Left kidney (tissue), 2 donors: ENCODE measurements around the gene VAV2. TPM values are rescaled to one million over a fixed set of nuclear protein-coding genes. Genes with fewer than 3 reads are reported as not detected.
"Not testable (repeated sequence)": the region's sequence is repeated elsewhere in the genome, so short reads cannot be mapped to it uniquely, and the experiment has no call there.

Experiments
- DNase-seq: peaks from one replicate; pipeline ENCODE4 v3.0.0-alpha.2; 2013
- polyA plus RNA-seq: library from polyadenylated mRNA; unstranded; fragments of 120-200 nt; gene quantifications from one replicate; pipeline ENCODE4 v1.2.1, GENCODE V29; 2013; ENCODE audit not compliant: insufficient read length

VAV2 gene
- polyA plus RNA-seq, 1 donor: 35.2 TPM

DNA sequence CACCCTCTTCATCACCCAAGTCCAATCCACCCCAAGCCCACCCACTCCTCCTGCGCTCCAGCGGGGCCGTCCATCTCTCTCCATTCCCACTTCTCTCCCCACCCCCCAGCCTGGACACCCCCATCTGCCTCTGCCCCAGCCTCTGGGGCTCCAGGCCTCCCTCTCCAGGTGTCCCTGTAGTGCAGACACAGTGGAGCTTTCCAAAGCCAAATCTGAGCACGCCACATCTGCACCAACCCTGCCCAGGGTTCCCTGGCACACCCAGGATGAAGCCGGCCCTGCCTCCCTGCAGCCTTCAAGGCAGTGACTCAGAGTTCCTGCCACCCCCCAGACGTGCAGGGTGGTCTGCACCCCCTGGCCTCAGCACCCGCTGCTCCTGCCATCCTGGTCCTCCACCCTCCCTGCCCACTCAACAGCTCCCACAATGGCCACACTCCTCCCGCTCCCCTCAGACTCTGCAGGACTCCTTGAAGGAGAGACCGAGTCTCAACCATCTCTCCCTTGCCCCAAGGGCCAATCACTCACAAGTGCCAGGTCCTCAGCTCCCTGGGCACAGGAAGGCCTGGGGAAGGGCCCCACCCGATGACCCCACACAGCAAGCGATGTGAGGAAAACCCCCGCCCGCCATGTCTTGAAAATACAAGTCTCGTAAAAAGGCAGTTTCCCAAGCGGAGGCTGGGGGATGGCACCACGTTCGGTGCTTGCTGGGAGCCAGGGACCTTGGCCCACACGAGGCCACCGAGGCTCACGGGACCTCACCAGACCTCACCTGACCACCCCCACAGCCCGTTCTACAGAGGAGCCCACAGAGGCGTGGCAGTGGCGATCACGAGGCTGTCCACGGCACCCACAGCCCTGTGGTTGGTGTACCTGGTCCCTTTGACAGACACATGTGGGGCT is 22.2 kb downstream of the VAV2 start:
- no peak for DNase-seq

GRCh38 chr9:133968966-133969617 is 23.0 kb downstream of the VAV2 start:
- no peak for DNase-seq

DNA sequence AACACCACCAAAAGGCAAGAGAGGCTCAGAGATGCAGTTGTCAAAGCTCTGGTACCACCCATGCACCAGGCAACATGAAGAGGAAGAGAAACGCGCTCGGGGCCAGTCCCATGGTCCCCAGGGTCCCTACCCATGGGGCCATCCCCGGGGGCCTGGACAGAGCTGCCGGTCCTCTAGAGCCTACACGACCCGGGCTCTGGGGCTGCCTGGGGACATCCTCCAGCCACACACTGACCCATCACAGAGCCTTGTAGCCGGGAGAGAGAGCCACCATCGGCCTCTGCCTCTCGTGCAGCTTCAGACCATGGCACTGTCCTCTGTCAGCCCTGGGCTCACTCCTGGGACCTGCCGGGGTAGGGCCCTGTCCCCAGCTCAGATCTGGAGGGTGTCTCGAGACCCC is 23.7 kb downstream of the VAV2 start:
- DNase-seq: no peak

DNA sequence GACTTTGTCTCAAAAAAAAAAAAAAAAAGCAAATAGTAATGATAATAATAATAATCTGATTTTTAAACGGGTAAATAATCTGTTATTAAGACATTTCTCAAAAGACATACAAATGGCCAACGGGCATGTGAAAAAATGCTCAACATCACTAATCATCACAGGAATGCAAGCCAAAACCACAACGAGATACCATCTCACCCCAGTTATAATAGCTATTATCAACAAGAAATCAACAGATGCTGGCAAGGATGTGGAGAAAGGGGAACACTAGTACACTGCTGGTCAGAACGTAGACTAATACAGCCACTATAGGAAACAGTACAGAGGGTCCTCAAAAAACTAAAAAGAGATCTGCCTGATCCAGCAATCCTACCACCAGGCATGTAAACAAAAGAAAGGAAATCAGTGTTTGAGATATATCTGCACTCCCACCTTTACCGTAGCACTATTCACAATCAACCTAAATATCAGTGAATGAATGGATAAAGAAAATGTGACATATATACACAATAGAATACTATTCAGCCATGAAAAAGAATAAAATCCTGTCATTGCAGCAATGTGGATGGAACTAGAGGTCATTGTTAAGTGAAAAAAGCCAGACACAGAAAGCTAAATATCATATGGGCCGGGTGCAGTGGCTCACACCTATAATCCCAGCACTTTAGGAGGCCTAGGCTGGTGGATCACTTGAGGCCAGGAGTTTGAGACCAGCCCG is 24.9 kb downstream of the VAV2 start:
- no peak for DNase-seq

DNA sequence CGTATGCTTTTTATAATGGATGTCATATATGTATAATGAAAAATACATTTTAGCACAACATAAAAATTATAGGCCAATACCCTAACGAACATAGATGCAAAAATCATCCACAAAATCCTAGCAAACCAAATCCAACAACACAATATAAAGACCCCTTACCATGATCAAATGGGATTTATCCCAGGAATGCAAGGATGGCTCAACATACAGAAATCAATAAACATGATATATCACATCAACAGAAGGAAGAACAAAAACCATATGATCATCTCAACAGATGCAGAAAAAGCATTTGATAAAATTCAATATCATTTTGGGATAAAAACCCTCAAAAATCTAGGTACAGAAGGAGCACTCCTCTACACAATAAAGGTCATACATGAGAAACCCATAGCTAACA is 27.7 kb downstream of the VAV2 start:
- DNase-seq: no peak

DNA sequence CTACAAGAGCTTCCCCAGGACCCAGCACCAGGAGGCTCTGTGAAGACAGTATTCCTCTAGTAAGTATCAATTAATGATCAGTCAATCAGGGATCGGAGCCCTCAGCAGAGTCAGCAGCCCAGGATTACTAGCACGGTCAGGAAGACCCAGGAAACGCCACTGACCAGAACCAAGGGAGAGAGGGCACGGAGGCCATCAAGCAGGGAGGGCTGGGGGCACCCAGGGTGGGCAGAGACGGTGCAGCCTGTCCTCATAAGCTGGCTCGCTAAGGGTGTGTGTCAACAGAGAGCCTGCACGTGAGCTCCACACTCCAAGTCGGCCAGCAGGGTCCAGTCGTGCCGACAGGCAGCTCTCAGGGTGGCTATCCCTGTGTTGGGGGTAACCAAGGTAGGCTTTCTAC is 29.0 kb downstream of the VAV2 start:
- DNase-seq: no peak

- no peak for DNase-seq
Observed at GRCh38 chr9:133962341-133962740, 29.8 kb downstream of the VAV2 start.

- DNase-seq: no peak
Observed at GRCh38 chr9:133961226-133962165, 30.6 kb downstream of the VAV2 start.

GRCh38 chr9:133960568-133961129 is 31.5 kb downstream of the VAV2 start:
- no peak for DNase-seq

DNA sequence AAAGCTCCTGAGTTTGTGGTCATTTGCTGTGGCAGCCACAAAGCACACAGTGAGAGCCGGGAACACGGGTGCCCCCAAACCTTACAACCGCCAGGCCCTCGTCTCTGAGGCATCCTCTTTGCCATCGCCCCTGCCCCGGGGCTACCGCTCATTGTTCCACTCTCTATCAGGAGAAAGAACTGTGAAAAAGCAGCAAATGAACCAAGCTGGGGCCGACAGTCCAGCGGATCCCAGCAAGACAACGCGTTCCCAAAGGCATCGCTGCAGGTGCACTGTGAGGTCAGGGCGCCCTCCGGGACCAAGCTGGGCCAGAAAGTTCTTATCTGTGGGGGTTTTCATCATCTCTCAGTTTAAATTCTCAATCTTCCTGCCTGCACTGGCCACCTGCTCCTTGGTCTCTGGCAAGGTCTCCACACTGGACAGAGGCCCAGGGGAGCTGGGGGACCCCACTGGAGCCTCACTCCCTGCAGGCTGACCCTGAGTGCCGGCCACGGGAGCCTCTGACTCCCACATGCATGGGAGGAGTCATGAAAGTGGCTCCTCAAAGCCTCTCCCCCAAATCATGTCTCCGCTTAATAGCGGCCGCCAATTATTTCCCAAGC is 32.1 kb downstream of the VAV2 start:
- no peak for DNase-seq

DNA sequence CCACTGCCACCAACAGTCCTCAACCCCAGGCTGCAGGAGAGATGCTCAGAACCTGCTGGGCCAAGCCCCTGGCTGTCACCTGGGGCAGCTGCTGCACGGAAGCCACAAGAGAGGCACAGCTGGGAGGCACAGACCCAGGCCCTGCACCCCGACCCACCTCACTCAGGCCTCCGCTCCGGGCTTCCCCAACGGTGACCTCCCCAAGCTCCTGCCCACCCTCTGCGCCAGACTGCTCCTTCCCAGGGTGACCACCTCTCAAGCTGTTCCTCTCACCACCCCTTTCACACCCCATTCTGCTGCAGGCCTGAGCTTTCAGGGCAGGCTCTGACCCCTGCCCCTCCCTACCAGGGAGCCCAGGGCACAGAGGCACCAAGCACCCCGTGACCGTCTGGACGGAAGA is 33.0 kb downstream of the VAV2 start:
- DNase-seq: no peak

DNA sequence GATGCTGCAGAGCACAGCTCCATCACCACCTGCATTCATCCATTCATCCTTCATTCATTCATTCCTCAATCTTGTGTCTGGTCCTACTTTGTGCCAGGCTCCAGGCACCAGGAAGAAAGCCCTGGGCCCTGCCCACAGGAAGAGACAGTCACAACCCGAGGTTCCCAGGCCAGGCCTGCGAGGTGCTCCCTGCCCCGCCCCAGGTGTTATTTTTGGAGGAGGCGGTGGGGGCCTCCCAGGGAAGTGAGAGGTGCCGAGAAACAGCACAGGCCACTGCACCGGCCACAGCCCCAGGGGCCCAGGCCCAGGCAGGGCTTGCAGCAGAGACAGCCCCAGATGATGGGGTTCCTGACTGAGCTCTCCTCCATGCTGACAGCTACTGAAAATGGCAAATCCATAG is 33.4 kb downstream of the VAV2 start:
- no peak for DNase-seq

DNA sequence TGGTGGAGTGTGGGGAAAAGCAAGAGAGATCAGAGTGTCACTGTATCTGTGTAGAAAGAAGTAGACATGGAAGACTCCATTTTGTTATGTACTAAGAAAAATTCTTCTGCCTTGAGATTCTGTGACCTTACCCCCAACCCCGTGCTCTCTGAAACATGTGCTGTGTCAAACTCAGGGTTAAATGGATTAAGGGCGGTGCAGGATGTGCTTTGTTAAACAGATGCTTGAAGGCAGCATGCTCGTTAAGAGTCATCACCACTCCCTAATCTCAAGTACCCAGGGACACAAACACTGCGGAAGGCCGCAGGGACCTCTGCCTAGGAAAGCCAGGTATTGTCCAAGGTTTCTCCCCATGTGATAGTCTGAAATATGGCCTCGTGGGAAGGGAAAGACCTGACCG is 34.4 kb downstream of the VAV2 start:
- not testable (repeated sequence) for DNase-seq

GRCh38 chr9:133957328-133957727 is 34.8 kb downstream of the VAV2 start:
- no peak for DNase-seq

GRCh38 chr9:133956520-133957076 is 35.5 kb downstream of the VAV2 start:
- no peak for DNase-seq

DNA sequence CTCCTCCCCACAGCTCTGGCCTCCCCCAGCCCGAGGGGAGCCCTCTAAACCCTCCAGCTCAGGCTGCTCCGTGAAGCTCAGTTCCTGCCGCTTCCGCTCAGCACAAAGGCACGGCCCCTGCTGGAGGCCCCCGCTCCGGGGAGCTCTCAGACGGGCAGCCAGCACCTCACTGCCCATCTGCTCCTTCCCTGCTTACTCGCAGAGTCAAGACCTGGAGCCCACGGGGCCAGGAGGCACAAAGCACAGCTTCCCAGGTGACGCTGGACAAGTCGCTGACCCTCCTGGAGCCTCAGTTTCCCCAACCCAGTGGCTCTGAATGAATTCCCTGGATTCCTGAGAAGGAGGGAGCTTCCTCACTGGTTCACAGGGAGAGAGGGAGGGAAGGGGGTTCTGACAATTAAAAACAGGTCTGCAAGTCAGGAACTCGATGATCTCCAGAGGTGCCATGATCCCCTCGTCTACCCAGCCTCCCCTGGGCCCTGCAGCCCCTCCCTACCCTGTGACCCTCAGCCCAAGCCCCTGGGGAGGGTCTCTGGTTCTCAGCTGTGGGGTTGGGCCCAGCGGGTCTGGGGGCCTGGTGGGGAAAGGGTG is 36.2 kb downstream of the VAV2 start:
- no peak for DNase-seq

DNA sequence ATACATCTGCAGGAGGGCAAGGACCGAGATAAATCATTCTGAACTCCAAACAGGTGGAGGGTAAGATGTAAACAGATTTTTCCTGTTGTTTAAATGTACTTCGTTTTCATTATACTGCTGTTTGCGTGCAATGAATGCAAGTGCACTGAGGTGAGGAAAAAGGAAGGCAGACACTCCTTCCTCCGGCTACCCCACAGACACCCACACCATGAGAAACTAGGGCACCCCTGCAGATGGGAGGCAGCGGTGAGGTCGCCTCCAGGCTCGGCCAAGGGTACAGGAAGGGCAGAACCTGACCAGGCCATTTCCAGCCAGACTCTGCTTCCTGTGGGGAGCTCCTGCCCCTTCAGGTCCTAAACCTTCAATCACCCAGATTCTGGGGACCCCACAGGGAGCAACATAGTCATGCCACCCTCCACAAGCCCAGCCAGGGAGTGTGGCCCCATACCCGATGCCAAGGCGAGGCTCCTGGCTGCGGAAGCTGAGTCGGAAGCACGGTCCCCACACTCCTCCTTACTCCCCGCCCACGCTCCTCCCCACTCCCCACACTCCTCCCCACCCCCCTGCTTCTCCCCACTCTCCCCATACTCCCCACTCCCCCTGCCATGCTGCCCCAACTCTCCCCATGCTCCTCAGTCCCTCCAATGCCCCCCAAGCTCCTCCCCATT is 37.1 kb downstream of the VAV2 start:
- no peak for DNase-seq

- DNase-seq: no peak
Observed at GRCh38 chr9:133953976-133954709, 38.0 kb downstream of the VAV2 start.

- no peak for DNase-seq
Observed at GRCh38 chr9:133953621-133953975, 38.5 kb downstream of the VAV2 start.
